HG02759 (cell line): ENCODE data around the gene CHRM1.
"Not testable (repeated sequence)": the region's sequence is repeated elsewhere in the genome, so short reads cannot be mapped to it uniquely, and the experiment has no call there.

Experiments
- ATAC-seq: cut with Tn5 transposase; IDR thresholded peaks from one replicate; pipeline ENCODE4 v1.9.1; 2021; ENCODE audit warnings: mild to moderate bottlenecking, moderate library complexity; ENCODE audit not compliant: unreplicated experiment

Gene CHRM1

DNA sequence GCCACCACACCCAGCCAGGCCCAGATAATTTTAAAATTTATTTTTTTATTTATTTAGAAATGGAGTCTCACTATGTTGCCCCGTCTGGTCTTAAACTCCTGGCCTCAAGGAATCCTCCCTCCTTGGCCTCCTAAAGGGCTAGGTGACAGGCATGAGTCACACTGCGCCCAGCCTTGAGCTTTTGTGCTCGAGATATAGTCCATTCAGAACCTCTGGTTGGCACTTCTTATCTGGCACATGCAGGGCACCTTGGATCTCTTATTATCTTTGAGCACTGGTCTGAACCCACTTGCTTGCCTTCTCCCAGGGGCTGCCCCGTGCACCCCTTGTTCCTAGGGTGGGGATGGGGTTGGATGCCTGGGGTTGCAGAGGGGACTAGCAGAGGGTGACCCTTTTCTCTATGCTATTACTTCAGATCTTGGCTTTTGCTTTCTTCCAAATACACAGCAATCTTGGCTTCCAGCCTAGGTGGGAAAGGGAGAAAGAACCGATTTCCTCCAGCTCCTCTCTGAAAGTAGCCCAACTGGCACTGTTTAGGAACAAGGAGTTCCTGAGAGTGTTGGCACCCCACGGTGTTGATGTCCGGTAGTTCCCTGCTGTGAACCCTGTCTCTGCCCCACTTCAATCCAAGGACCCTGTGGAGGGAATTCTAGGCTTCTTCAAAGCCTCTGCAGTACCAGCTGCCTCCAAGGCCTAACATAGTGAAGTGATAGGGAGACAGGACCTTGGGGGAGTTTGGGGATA lies 41.8 kb downstream of the CHRM1 start:
- ATAC-seq, result no peak

DNA sequence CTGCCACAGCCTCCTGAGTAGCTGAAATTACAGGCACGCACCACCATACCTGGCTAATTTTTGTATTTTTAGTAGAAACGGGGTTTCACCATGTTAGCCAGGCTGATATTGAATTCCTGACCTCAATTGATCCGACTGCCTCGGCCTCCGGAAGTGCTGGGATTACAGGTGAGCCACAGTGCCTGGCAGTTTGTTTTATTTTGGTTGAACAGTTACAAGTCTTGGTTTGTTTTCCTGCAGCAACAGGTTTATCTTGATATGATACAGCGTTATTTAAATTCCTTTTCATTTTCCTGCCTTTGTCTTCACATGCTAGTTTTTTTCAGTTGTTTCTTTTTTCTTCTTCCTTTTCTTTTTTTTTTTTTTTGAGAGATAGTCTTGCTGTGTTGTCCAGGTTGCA lies 44.5 kb downstream of the CHRM1 start:
- no peak for ATAC-seq

- ATAC-seq, result no peak
These were observed 45.3 kb downstream of the CHRM1 start for GRCh38 chr11:62875698-62876478.

GRCh38 chr11:62874851-62875250 lies 46.3 kb downstream of the CHRM1 start:
- no peak for ATAC-seq

- no peak for ATAC-seq
These were observed 55.5 kb downstream of the CHRM1 start for GRCh38 chr11:62865635-62866034.

DNA sequence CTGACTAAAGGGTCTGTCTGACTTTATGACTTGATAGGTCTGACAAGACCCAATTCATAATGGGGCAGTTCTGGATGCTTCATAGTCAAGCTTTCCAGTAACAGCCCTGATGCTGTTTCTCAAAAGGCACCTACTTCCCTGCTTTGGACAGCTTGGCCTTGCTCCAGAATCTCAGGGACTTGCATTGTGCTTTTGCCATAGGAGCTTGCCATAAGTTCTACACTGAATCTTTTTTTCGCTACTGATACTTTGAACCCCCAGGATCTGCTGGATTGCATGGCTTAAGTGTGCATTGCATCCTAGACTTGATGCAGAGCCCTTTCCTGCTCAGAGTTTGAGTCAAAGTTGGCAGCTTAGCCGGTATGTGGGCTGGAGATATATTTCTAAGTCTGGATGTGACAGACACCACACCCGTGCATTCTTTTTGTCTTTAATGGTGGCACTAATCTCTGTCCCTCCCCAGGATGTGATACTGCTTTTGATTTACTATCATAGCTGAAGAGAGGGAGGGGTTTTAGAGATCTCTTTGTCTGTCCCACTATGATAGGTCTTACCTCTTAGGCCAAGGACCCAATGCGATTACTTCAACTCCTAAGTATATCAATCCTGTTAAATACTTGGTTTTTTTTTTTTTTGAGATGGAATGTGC lies 57.4 kb downstream of the CHRM1 start:
- no peak for ATAC-seq

DNA sequence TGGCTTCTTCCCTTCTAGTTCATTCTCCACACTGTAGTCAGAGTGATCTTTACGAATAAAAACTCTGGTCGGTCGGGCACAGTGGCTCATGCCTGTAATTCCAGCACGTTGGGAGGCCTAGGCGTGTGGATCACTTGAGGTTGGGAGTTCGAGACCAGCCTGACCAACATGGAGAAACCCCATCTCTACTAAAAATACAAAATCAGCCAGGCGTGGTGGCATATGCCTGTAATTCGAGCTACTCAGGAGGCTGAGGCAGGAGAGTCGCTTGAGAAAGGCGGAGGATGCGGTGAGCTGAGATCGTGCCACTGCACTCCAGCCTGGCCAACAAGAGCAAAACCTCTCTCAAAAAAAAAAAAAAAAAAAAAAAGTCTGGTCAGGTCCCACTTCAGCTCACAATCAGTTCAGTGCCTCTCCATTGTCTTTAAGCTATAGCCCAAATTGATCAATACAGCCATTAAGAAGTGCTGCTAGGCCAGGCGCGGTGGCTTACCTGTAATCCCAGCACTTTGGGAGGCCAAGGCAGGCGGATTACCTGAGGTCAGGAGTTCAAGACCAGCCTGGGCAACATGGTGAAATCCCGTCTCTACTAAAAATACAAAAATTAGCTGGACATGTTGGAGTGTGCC lies 59.5 kb downstream of the CHRM1 start:
- ATAC-seq, result not testable (repeated sequence)

- no peak for ATAC-seq
These were observed 60.2 kb downstream of the CHRM1 start for GRCh38 chr11:62860835-62861563.

DNA sequence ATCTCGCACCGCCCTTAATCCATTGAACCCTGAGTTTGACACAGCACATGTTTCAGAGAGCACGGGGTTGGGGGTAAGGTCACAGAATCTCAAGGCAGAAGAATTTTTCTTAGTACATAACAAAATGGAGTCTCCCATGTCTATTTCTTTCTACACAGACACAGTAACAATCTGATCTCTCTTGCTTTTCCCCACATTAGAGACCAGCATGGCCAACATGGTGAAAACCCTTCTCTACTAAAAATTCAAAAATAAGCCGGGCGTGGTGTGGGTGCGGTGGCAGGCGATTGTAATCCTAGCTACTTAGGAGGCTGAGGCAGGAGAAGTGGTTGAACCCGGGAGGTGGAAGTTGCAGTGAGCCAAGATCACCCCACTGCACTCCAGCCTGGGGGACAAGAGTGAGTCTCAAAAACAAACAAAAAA lies 61.9 kb downstream of the CHRM1 start:
- ATAC-seq, result not testable (repeated sequence)
